WERI-Rb-1 (cell line): ENCODE measurements around the gene DPH6.
A peak's percentile ranks its signal among the peaks of the same experiment; 100 is the strongest.

Experiments
- DNase-seq: peaks from one replicate; pipeline ENCODE4 v3.0.0-alpha.2; 2020
- H3K27ac ChIP-seq: fragments of 250-450 bp; sonication (Bioruptor Pico); 2 replicates; pipeline ENCODE4 v1.5.1; 2020; ENCODE audit warnings: mild to moderate bottlenecking, moderate library complexity
- H3K27me3 ChIP-seq: fragments of 250-450 bp; sonication (Bioruptor Pico); 2 replicates; pipeline ENCODE4 v1.5.1; 2021; ENCODE audit warnings: mild to moderate bottlenecking, low read depth, moderate library complexity; ENCODE audit not compliant: insufficient read depth, severe bottlenecking
- H3K36me3 ChIP-seq: fragments of 250-450 bp; sonication (Bioruptor Pico); 2 replicates; pipeline ENCODE4 v1.5.1; 2020; ENCODE audit warnings: mild to moderate bottlenecking, moderate library complexity
- H3K4me3 ChIP-seq: 2 replicates; pipeline ENCODE4 v1.5.1; 2011; ENCODE audit warnings: low read depth, mild to moderate bottlenecking, control low read depth, low read length
- H3K9me3 ChIP-seq: fragments of 250-450 bp; sonication (Bioruptor Pico); 2 replicates; pipeline ENCODE4 v1.5.1; 2021; ENCODE audit warnings: mild to moderate bottlenecking, moderate library complexity; ENCODE audit not compliant: severe bottlenecking
- CTCF ChIP-seq: IDR thresholded peaks from 2 replicates; pipeline ENCODE4 v1.5.1; 2011; ENCODE audit warnings: low read depth, mild to moderate bottlenecking, control low read depth, inconsistent platforms, low read length

DPH6 gene

GRCh38 chr15:35491999-35492398, 54.0 kb downstream of the DPH6 start:
- peak overlapping the region; percentile 26 for H3K4me3 ChIP-seq
- TF ChIP-seq CTCF, result no peak
- H3K9me3 ChIP-seq, result peaks cover 4% of the 10 kb centered on the region
- no peaks in the 10 kb centered on the region for H3K36me3 ChIP-seq
- DNase-seq, result peak; percentile 72
- no peaks in the 10 kb centered on the region for H3K27me3 ChIP-seq
- H3K27ac ChIP-seq, result no peak overlapping the region

- Histone ChIP-seq H3K4me3 (no peak overlapping the region), H3K27me3 (no peaks in the 10 kb centered on the region), H3K27ac (no peak overlapping the region), H3K36me3 (no peaks in the 10 kb centered on the region), H3K9me3 (peaks cover 7% of the 10 kb centered on the region)
- no peak for TF ChIP-seq CTCF
- DNase-seq, result no peak
Measured at GRCh38 chr15:35491173-35491572, 54.8 kb downstream of the DPH6 start.

GRCh38 chr15:35490511-35490910, 55.5 kb downstream of the DPH6 start:
- DNase-seq, result no peak
- H3K9me3 ChIP-seq, result peaks cover 7% of the 10 kb centered on the region

GRCh38 chr15:35487417-35487816, 58.5 kb downstream of the DPH6 start:
- Histone ChIP-seq H3K9me3 (peaks cover 7% of the 10 kb centered on the region), H3K4me3 (no peak overlapping the region), H3K36me3 (no peaks in the 10 kb centered on the region), H3K27ac (no peak overlapping the region), H3K27me3 (no peaks in the 10 kb centered on the region)
- no peak for TF ChIP-seq CTCF
- no peak for DNase-seq

More at GRCh38 chr15:35490511-35490910, 55.5 kb downstream of the DPH6 start:
- H3K27me3 ChIP-seq, result no peaks in the 10 kb centered on the region
- no peak overlapping the region for H3K4me3 ChIP-seq
- H3K27ac ChIP-seq, result no peak overlapping the region
- no peaks in the 10 kb centered on the region for H3K36me3 ChIP-seq
- no peak for TF ChIP-seq CTCF

DNA sequence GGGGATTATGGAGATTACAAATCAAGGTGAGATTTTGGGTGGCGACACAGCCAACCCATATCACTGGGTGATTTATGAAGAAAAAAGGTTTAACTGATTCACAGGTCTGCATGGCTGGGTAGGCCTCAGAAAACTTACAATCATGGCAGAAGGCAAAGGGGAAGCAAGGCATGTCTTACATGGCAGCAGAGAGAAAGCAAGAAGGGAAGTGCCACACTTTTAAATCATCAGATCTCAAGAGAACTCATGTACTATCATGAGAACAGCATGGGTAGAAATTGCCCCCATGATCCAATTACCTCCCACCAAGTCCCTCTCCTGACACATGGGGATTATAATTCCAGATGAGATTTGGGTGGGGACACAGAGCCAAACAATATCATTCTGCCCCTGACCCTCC, 59.7 kb downstream of the DPH6 start:
- no peak for TF ChIP-seq CTCF
- peaks cover 7% of the 10 kb centered on the region for H3K9me3 ChIP-seq
- no peaks in the 10 kb centered on the region for H3K27me3 ChIP-seq
- no peaks in the 10 kb centered on the region for H3K36me3 ChIP-seq
- no peak for DNase-seq
- H3K4me3 ChIP-seq, result no peak overlapping the region
- H3K27ac ChIP-seq, result no peak overlapping the region

- Histone ChIP-seq H3K27ac (no peak overlapping the region), H3K36me3 (no peaks in the 10 kb centered on the region), H3K27me3 (no peaks in the 10 kb centered on the region), H3K9me3 (peaks cover 7% of the 10 kb centered on the region), H3K4me3 (no peak overlapping the region)
- no peak for TF ChIP-seq CTCF
- no peak for DNase-seq
Measured at GRCh38 chr15:35485411-35485810, 60.6 kb downstream of the DPH6 start.
